ENCODE measurements around the gene TP53BP2.
"Not testable (repeated sequence)": the region's sequence is repeated elsewhere in the genome, so short reads cannot be mapped to it uniquely, and the experiment has no call there.

Gene TP53BP2

GRCh38 chr1:223742856-223743517 lies 102.8 kb downstream of the TP53BP2 start:
- no peak for DNase-seq (ENCODE audit: low read depth)

GRCh38 chr1:223741861-223742260 lies 103.9 kb downstream of the TP53BP2 start:
- DNase-seq (ENCODE audit: low read depth) = no peak

- DNase-seq (ENCODE audit: low read depth) = not testable (repeated sequence)
These were observed 105.6 kb downstream of the TP53BP2 start for GRCh38 chr1:223740038-223740736.

GRCh38 chr1:223739366-223740037 lies 106.2 kb downstream of the TP53BP2 start:
- DNase-seq (ENCODE audit: low read depth) = no peak

GRCh38 chr1:223738465-223739365 lies 107.0 kb downstream of the TP53BP2 start:
- DNase-seq (ENCODE audit: low read depth) = no peak

GRCh38 chr1:223737342-223737741 lies 108.4 kb downstream of the TP53BP2 start:
- no peak for DNase-seq (ENCODE audit: low read depth)

GRCh38 chr1:223736638-223737037 lies 109.1 kb downstream of the TP53BP2 start:
- DNase-seq (ENCODE audit: low read depth) = not testable (repeated sequence)

GRCh38 chr1:223733898-223734852 lies 111.6 kb downstream of the TP53BP2 start:
- DNase-seq (ENCODE audit: low read depth) = no peak

- DNase-seq (ENCODE audit: low read depth) = no peak
These were observed 112.6 kb downstream of the TP53BP2 start for GRCh38 chr1:223732993-223733798.

GRCh38 chr1:223731133-223731770 lies 114.5 kb downstream of the TP53BP2 start:
- DNase-seq (ENCODE audit: low read depth) = no peak

- DNase-seq (ENCODE audit: low read depth) = no peak
These were observed 115.1 kb downstream of the TP53BP2 start for GRCh38 chr1:223730479-223731132.

- DNase-seq (ENCODE audit: low read depth) = no peak
These were observed 115.8 kb downstream of the TP53BP2 start for GRCh38 chr1:223729906-223730305.

Data from stimulated activated CD4-positive, alpha-beta T cell treated with anti-CD3 and anti-CD28 coated beads, Interleukin-2, amount 100 ng/mL, for 4 hours (primary cell).